Activated T-helper 1 cell treated with Interleukin-2 at 50 U/mL for 16 hours (primary cell): ENCODE measurements around the gene FAM234B.
"Not testable (repeated sequence)": the region's sequence is repeated elsewhere in the genome, so short reads cannot be mapped to it uniquely, and the experiment has no call there.

Source experiments
- DNase-seq: peaks from one replicate; pipeline ENCODE4 v3.0.0-alpha.2; 2020; ENCODE audit warnings: low read depth

Gene FAM234B

DNA sequence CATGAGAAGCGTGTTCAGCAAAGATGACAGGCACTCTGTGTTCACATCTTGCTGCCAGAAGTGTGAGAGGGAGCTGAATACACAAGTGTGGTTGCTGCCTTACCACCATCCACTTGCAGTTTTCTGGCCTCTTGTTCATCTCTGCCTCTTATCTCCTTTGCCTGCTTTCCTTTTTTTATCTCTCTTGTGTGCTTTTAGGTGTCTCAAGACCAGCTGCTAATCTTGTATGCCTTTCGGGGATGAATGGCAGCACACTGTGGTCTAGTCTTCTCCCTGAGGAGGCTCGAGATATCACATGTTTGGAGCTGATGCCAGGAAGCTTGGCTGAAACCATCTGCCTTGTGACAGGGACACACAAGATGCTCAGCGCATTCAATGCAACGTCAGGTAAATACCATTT, 17.2 kb downstream of the FAM234B start:
- DNase-seq = no peak

- DNase-seq = no peak
Observed at GRCh38 chr12:13062669-13063068, 18.5 kb downstream of the FAM234B start.

DNA sequence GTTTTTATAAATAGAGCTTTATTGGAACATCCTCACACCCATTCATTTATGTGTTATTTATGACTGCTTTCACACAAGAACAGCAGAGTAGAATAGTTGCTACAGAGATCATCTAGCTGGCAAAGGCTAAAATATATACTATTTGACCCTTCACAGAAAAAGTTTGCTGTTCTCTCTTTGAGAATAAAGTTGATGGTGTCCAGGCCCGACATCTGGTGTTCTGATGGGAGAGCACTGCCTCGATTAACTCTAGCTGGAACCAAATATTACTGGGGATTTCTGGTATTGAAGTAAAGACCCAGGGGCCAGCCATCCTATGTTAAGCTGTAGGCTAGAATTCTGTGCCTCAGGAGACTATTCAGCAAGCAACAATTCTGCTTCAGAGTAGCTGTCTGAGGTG, 21.8 kb downstream of the FAM234B start:
- DNase-seq = no peak

DNA sequence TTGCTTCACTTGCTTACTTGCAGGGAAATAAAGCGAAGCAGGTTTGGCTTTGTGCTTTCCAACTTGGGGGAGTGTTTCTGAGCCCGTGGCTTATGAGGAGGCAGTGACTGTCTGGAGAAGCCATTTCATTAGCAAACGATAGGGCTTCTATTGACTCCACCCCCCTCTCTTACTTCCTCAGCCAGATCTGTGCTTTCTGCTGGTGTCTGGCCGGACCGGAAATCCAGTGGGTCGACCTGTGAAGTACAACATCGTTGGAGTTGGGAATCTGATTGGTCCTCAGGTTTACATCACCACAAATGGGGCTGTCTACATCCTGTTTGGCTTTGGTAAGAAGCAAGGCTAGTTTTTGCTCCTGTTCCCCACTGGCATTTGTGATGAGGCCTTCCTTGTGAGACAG, 22.3 kb downstream of the FAM234B start:
- no peak for DNase-seq

- DNase-seq = no peak
Observed at GRCh38 chr12:13067322-13067721, 23.1 kb downstream of the FAM234B start.

GRCh38 chr12:13069380-13069779, 25.2 kb downstream of the FAM234B start:
- DNase-seq = no peak

DNA sequence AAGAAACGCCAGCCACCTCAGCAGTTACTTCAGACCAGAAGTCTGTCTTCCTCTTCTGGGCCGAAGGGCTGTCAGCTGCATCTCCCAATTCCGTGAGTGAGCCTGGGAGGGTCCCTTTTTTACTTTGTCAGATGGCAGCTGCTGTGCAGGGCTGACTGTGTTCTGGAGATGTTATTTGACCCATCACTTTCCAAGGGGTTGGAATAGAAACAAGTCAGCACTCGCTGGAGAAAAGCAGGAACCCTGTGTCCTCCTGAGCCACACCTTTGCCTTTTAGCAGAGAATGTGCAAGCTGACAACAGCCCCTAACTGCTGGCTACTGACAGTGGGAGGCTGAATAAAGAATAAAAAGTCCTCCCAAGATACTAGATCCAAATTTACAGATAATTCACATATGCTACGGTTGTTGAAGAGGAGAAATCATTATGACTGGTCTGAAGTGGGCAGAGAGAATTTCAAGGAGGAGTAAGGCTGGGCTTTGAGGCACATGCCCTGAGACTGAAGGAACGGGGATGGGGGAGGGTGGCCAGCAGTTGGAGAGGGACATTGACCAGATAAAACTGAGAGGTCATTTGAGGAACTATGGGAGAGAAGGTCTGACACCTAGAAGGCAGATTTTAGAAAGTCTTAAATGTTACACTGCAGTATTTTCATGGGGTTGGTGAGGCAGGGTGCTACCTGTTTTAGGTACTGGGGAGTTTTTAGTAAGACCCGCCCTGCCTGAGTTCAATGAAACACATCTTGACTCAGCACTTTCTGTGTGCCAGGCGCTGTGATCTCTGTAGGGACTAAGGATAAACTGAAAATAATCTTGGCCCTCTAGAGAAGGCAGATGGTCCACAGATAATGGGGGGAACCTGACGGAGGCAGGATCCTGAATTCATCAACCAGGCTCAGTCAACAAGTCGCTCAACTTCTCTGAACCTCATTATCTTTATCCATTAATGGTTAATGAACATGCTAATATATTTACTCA, 27.4 kb downstream of the FAM234B start:
- DNase-seq = no peak

GRCh38 chr12:13073173-13073572, 29.0 kb downstream of the FAM234B start:
- DNase-seq = no peak

- DNase-seq = no peak
Observed at GRCh38 chr12:13074396-13075117, 30.4 kb downstream of the FAM234B start.

GRCh38 chr12:13075118-13075480, 30.9 kb downstream of the FAM234B start:
- no peak for DNase-seq

DNA sequence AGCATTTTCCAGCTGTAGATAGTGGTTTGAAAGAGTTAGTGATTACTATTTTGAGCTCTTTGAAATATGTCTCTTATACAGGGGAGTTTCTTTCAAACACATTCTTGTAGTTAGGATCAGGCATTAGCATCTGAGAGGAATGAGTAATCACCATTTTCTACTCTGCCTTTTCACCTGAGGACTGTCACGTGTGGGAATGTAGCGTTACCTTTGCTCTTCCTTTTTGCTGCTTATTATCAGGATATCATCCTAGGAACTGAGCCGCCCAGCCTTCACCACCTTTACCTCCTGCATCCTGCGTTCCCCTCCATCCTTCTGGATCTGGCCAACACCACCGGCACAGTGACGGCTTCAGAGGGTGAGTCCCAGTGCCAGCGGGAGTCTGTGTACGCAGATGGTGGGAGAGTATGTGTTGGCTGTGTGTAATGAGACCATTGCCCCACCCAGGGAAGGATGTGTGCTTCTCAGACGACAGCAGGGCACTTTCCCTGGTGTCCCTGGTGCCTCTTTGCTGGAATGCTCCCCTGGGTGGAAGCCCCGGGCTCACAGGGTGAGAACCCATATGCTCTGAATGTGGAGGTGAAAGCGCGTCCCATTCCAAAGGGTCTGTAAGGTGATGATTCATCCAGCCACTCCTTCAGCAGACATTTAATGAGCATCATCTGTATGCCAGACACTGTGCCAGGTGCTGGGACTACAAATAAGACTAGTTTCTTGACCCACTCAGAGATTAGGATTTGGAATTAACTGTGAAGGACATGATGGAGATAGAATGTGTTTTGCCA, 31.8 kb downstream of the FAM234B start:
- DNase-seq = no peak

GRCh38 chr12:13079440-13079906, 35.3 kb downstream of the FAM234B start:
- DNase-seq = no peak

GRCh38 chr12:13080266-13080665, 36.1 kb downstream of the FAM234B start:
- DNase-seq = no peak

GRCh38 chr12:13082861-13083260, 38.7 kb downstream of the FAM234B start:
- DNase-seq = no peak

GRCh38 chr12:13083638-13084037, 39.5 kb downstream of the FAM234B start:
- not testable (repeated sequence) for DNase-seq

- DNase-seq = no peak
Observed at GRCh38 chr12:13084898-13085640, 40.9 kb downstream of the FAM234B start.

DNA sequence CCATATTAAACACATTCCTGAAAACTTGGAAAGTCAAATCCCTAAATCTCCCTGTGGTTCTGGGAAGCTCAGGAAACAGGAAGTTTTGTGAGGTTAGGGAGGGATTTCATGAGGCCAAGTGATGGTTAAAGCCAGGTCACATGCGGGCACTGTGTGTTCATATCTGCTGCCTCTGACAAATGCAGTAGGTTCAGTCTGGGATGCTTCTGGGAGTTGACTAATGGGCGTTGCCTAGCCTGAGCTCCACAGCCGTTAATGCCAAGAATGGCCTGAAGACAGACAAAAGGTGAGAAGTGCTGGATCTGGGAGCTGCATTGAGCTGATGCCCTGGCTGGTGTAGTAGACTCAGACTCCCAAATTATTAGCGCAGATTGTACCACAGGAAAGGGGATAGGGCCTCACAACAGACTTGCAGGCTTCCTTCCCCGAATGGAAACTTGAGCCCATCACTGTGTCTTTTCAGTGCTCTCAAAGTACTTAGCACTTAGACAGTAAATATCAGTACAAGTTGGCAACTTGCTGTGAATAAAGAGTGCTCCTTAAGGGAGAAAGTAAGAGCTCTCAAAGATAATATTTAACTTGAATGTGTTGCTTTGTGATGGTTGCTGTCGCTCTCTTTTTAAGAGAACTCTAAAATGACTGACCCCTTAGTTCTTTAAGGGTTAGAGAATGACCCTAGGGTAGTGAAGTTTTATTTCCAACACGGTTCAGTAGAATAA, 41.9 kb downstream of the FAM234B start:
- DNase-seq = no peak

DNA sequence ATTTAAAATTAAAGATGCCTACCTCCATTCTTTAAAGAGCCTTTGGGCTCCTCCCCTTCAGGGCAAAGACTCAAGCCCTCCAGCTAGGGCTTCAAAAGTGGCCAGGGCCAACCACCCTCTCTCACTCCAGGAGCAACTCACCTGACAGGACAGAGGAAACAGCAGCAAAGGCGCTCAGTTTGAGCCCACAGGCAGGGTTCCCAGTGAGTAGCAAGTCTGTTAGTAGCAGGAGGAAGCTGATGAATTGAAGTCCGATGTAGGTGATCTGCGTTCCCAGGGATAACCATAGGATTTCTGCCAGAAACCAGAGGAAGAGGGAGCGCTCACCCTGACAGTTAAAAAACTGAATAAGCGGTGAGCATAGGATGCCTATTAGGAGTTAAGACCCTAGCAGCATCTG, 43.6 kb downstream of the FAM234B start:
- no peak for DNase-seq

DNA sequence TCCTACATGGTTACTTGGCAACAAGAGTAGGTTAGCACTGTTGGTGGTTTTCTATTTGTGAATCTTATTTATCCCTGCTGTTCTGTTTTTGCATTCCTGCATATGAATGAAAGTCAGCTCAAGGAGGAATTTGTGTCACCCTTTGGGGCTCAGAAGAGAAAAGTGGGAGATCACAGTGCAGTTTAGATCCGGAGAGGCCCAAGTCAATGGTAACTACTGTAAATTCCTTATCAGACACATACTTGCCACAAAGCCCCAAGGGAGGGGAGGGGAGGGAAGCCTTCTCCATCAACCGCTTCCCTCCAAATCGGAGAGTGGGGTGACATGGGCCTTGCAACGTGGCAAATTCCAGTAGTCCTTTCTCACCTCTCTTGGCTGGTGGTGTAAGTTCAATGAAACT, 44.3 kb downstream of the FAM234B start:
- no peak for DNase-seq

- no peak for DNase-seq
Observed at GRCh38 chr12:13090054-13090453, 45.9 kb downstream of the FAM234B start.

- DNase-seq = no peak
Observed at GRCh38 chr12:13091832-13092231, 47.7 kb downstream of the FAM234B start.
